HG03280 (cell line): ENCODE data around the gene DPF3.

Experiments
- ATAC-seq: cut with Tn5 transposase; IDR thresholded peaks from one replicate; pipeline ENCODE4 v1.9.1; 2021; ENCODE audit warnings: mild to moderate bottlenecking, moderate library complexity; ENCODE audit not compliant: unreplicated experiment

Gene DPF3

GRCh38 chr14:72893636-72894322, at the start of gene DPF3:
Gene DPF3, minus strand, starts transcription at chr14:72894101. Its CDS starts 13 bp downstream, at chr14:72894088.
- ATAC-seq: peak; percentile 98

DNA sequence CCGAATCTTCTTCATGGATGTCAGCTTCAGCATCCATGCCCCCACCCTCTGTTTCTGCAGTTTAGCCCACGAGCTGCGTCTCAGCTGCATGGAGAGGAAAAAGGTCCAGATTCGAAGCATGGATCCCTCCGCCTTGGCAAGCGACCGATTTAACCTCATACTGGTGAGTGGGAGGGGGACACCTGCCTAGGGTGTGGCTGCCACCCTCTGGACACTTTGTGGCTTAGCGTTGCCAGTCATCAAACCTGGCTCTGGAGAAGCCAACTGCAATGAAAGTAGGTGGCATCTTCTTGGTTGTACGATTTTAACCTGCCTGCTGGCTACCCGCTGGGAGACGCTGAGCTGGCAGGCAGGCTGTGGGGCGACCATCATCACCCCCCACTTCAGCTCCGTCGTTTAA, 49.0 kb upstream of the DPF3 start:
- no peak for ATAC-seq

DNA sequence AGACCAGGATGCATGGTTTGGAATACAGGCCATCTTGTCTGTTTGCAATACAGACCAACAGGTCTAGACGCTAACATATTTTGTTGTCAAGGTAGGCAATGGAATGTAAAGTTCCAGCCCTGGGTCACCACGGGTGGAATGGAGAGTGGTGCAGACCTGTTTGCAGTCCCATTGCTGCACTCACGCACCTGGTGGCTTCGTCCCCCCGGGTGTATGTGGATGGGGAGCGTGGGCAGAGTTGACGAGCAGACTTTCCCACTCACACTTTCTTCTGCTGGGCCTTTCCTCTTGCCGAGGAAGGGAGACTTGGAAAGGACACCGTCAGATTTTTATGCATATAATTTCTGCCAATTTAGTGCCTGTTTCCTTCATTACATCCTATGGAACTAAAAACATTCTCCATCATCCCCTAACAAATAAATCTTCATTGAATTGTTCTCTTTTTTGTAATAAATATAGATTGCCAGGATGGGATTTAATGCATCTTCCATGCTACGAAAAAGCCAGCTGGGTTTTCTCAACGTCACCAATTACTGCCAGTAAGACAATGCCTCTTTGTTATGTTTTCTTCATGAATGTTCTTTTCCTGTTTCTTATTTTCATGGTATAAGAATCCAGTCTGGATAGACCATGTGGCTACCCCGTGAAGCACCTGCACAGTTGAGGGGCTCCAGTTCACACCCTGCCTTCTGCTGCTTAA, 47.5 kb upstream of the DPF3 start:
- no peak for ATAC-seq

- ATAC-seq: no peak
These were observed 45.7 kb upstream of the DPF3 start for GRCh38 chr14:72939630-72940029.

DNA sequence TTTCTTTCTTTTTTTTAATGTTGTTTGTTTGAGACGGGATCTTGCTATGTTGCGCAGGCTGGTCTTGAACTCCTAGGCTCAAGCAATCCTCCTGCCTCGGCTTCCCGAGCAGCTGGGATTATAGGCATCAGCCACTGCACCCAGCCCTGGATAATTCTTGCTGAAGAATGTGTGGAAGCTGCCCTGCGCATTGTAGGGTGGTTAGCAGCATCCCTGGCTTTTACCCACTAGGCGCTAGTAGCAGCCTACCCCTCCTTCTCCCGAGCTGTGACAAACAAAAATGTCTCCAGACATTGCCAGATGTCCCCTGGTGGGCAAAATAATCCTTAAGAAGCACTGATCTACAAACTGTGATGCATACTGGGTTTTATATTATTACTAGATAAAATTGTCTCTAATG, 39.0 kb upstream of the DPF3 start:
- ATAC-seq: no peak

- no peak for ATAC-seq
These were observed 35.6 kb upstream of the DPF3 start for GRCh38 chr14:72929316-72930080.

- no peak for ATAC-seq
These were observed 35.0 kb upstream of the DPF3 start for GRCh38 chr14:72928872-72929271.

GRCh38 chr14:72926292-72927028, 32.6 kb upstream of the DPF3 start, which contains the start of gene DCAF4:
Gene DCAF4, plus strand, starts transcription at chr14:72926464. Its CDS starts 11,515 bp downstream, at chr14:72937979.
- peak; percentile 97 for ATAC-seq

GRCh38 chr14:72925815-72926291, 32.0 kb upstream of the DPF3 start:
- peak; percentile 20 for ATAC-seq

DNA sequence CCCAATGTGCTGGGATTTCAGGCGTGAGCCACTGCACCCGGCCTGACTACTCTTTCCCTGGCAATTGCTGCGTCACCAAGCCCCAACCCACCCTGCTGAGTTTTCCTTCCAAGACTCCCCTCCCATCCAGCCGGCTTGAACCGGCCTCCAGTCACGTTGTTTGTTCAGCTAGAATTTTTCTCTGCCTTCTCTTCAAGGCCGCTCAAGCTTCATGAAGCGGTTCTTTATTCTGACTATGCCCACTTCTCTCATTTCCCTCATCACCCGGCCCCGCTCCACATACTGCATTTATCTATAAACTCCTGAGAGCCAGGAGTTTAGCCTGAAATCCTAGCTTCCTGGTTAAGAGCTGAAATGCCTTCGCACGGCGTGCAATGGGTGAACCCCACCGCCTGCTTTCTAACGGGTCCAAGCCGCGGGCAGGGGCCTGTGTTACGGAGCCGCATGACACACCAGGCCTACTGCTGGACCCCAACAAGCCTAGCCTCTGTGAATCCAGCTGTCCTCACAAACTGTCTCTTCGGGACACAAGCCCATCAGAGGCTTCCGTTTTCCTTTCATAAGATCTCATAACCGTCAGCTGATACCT, 31.4 kb upstream of the DPF3 start:
- no peak for ATAC-seq

DNA sequence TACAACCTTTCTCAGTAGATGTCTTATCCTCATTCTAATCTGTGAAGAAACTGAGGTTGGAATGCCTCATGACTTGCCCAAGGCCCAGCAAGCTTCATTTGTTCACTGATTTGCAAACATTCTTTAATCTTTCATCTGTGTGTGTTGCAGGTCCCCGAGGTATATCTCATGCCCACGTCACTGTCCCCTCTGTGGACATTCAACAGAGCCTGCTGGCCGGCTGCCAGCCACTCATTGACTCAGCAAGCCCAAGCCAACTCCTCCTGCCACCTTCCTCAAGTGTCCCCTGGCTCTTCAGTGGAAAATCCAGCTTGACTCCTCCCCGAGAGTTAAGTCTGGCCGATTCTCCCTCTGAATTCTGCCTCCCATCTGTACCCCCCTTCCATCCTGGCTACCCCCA, 30.4 kb upstream of the DPF3 start:
- ATAC-seq: no peak

DNA sequence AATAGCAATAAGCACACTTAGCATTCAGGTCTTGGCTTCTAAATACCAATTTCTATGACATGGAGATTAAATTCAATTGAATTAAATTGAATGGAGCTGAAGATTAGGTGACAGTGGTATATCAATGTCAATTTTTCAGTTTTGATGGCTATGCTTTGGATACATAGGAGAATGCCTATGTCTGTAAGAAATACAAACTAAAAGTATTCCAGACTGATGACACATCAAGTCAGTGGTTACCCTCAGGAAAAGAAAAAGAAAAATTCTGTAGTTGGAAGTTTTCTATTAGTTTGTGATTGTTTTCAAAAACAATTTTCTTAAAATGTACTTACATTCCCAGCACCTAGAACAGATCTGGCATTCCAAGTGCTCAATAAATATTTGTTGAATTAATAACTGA, 27.5 kb upstream of the DPF3 start:
- no peak for ATAC-seq

DNA sequence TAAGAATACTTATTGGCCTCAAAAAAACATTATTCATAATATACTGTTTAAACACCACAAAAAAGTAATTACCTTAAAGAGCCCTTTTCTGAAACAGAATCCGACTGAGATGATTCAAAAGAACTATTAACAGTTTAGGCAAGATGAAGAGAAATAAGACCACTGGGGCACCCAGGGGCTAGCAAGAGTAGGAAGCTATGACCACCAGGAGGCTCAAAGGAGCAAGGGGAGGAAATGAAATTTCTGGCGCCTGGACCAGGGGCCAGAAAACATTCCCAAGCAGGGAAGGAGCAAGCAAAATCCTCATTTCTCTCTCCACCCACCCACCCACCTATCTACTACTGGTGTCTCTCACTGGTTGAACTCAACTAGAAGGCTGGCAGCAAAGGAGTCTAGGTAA, 26.1 kb upstream of the DPF3 start:
- ATAC-seq: no peak

- ATAC-seq: no peak
These were observed 23.3 kb upstream of the DPF3 start for GRCh38 chr14:72917094-72917802.

DNA sequence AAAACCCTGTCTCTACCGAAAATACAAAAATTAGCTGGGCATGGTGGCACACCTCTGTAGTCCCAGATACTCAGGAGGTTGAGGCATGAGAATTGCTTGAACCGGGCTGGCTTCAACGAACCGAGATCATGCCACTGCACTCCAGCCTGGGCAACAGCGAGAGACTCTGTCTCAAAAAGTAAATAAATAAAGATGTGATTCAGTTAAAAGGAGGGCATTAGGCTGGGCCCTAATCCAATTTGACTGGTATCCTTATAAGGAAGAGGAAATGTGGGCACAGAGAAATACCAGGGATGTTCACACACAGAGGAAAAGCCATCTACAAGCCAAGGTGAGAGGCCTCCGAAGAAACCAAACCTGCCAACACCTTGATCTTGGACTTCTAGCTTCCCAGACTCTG, 22.3 kb upstream of the DPF3 start:
- ATAC-seq: no peak

- ATAC-seq: no peak
These were observed 19.9 kb upstream of the DPF3 start for GRCh38 chr14:72913809-72914208.

DNA sequence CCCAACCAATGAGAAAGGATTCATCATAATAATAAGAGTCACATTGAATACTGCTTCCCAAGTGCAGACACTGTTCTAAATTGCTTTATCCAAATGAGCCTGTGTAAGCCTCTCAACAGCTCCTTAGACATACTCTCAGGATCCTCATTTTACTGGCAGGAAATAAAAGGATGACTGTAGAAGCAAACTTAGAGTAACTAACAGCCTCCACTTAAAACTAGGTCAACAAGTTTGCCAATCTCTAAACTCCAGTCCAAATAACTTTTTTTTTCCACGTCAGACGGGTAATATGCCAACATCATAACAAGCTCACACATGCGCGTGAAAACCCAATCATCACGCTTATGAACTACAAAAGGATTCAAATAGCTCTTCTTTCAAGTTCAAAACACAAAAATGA, 15.3 kb upstream of the DPF3 start:
- ATAC-seq: no peak

- no peak for ATAC-seq
These were observed 14.0 kb upstream of the DPF3 start for GRCh38 chr14:72907886-72908285.

GRCh38 chr14:72906879-72907278, 13.0 kb upstream of the DPF3 start:
- ATAC-seq: no peak

DNA sequence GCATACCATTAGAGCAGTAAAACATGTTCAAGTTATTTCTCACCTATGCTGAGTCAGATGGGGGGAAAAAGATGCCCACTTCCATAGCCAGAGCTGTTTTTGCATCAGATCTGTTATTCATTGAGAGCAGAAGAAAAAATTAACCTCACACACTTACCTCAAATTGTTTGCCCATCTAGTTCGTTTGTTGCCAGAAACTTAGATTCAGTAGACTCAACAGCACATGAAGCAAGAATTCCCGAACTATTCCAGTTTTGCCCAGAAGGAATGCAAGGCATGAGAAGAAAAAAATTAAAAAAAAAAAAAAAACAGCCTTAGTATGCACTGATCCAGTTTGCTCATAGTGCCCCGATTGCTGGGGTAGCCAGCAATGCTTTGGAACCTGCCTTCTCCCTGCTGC, 12.4 kb upstream of the DPF3 start:
- ATAC-seq: no peak
